ENCODE measurements around the gene PSMA1.

DNA sequence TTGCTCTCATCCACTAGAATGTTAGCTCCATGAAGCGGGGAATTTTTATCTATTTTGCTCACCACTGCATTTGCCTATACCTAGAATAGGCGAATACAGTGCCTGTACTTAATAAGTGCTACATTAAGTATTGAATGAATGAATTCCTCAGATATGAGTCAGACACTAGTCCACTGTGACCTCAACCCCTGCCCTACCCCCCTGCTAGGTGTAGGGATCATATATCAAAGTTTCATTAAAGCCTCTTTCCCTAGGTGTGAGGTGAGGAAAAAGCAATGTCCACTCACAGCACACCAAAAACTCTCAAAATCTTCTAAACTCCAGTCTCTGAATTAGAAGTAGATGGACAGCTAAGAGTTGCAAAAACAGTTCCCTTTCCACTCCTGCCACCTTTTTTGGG is 9.8 kb upstream of the PSMA1 start:
- TF ChIP-seq CTCF (IDR thresholded peaks at IDR 0.05; ENCODE audit: borderline replicate concordance, extremely low read depth, low read length, poor library complexity, severe bottlenecking) (no peak), EZH2 (IDR thresholded peaks at IDR 0.05; ENCODE audit: borderline replicate concordance, low read depth, low read length, severe bottlenecking) (no peak)
